Activated CD4-positive, CD25-positive, alpha-beta regulatory T cell treated with anti-CD3 and anti-CD28 coated beads, Interleukin-2, amount 50 U/mL, for 72 hours (primary cell): ENCODE results near the gene RAE1.

Experiments used
- DNase-seq: peaks from one replicate; pipeline ENCODE4 v3.0.0; 2021

The RAE1 gene, protein sequence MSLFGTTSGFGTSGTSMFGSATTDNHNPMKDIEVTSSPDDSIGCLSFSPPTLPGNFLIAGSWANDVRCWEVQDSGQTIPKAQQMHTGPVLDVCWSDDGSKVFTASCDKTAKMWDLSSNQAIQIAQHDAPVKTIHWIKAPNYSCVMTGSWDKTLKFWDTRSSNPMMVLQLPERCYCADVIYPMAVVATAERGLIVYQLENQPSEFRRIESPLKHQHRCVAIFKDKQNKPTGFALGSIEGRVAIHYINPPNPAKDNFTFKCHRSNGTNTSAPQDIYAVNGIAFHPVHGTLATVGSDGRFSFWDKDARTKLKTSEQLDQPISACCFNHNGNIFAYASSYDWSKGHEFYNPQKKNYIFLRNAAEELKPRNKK

DNA sequence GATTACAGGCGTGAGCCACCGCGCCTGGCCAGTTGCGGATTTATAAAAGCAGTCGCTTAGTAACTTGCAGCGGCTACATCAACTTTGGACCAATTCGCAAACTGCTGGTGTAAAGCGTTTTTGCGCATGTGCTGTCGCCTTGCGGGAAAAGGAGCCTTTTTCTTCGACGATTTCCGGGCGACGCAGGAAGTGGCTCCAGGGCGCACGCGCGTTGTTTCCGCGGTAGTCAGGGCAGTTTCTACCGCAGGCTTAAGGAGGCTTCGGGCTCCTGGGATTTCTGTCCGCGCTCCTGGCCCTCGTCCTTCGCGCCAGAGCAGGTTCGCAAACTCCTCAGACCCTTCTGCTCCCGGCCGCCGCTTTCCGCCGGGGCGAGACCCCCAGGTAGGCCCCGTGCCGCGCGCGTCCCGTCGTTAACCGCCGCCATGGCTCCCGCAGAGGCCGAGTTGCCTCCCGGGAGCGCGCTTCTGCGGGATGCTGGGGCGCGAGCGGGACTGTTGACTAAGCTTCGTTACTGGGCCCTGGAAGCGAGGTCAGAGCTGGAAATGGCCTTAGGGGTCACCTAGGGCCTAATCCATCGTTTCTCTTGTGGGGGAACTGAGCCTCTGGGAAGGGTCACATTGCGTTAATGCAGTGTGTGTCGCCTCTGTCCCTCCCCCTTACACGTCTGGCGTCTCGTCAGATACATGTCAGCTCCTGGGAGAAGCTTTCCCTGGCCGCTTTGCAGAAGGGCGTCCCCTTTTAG, at the start of gene RAE1:
Gene RAE1, plus strand, starts transcription at position 214 of the 742 bp plus-strand sequence. CDS start 2,784 bp downstream, outside the sequence.
- peak; percentile 87 for DNase-seq

DNA sequence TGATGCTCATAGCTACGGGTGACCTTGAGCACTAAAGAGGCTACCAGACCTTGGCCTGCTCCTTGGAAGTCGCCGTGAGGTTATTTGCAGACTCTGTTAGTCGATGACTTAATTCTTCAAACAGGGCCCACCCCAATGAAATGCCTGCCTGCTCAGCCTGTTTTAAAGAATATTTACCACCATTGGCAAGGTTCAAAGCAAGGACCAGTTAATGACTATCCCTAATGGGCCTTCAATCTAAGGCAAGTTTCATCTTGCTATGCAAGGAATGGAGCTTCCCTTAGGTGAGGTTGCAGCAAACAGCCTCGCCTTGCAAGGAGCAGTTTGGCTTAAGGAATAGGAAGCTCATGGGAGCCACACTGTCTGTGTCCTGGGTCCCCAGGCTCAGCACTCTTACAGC, 44.3 kb upstream of the RAE1 start:
- no peak for DNase-seq

DNA sequence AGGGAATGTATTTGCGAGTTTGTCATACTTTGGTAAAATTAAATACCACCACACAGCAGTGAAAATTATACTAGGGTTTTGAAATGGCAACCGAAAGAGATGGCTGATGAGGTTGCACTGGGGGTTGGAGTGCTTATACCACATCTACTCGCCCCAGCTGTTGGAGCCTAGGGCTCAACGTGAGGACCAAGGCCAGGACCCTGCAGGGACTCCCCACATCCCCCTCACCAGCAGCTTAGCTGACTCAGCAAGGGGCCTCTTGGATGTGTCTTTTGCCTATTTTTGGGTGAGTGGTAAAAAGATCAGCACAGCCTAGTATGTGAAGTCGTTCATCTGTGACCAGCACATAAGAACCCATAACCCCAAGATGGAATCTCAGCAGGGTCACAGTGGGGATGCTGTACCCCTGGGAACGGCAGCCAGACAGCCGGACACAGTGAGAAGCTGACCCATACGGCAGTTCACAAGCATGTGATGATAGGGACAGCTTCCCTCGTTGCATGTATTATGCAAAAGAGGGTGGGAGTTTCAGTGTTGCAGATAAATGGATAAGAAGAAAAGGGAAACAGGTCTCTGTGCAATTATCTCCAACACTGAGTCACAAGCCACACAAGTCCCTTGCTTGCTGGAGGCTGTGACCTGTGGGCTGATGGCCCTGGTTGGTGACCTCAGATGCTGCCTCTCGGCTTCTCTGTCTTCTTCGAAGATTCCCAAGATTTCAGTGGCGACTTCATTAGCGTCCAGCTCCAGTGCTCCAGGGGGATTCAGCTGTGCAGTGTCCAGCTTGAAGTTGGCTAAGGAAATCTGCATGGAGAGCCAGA, 42.4 kb upstream of the RAE1 start:
- DNase-seq, result no peak

DNA sequence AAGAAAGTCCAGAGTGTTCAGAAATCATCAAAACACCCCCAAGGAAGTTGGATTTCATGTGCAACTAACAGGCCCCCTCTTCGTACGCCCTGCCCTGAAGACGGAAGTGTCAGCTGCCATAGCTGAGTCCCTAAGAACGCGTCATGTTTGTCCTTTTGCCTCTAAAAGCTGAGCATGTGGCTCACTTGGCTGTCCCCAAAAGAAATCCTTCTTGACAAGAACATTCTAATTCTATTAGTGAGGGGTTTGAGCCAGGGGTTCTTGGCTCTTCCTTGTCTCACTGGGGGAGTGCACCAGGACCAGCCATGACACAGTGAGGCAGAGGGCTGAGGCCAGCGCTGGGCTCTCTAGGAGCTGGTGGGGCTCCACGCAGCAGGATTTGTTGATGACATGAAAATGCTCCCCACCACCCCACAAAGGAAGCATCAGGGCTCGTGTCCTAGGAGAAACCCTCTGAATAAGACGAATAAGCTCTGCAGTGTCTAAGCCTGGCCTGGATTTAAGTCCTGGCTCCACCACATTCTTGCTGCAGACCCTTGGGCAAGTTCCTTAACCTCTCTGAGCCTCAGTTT, 41.4 kb upstream of the RAE1 start:
- DNase-seq, result no peak

DNA sequence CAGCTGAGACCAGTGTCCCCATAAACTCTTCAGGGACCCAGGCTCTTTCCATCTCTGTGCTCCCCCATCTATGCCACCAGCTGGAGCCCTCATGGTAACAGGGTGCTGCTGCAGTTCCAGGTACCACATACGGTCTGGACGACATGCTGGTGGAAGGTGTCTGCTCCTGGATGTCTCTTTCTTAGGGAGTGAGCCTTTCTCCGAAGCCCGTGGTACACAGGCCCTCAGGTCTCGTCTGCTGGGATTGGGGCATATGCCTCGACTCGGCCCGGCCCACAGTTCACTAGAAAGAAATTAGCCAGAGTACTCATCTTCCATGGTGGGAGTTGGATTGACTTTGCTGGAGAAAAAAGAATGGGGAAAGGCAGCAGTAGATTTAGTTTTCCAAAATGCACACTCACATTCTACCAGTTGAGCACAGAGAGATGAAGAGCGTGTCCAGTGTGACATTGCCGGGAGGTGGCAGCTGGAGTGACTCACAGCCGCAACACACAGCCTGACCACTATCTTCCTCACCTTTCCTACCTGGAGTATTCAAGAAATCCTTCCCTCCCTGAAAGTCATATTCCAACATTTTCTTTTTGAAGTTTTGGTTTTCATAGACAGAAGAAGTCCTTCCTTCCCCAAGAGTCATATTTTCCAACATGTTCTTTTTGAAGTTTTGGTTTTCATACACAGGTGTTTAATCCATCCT, 40.1 kb upstream of the RAE1 start:
- no peak for DNase-seq

DNA sequence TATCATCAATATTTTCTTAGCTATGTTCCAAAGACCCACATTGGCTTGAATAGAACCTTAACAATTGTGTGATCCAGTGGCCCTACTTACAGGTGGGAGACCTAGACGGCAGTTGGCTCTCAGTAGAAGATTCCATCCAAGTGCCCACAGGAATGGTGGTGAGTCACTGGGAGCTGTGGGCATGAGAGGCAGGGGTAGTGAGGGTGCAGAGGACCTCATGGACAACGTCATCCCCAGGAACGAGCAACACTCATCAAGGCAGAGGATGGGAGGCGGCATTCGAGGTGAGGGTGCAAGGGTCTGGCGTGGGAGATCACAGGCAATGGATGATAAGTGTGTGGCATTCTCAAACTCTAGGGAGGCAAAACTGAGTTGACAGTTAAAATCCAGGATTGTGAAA, 38.9 kb upstream of the RAE1 start:
- DNase-seq, result no peak

DNA sequence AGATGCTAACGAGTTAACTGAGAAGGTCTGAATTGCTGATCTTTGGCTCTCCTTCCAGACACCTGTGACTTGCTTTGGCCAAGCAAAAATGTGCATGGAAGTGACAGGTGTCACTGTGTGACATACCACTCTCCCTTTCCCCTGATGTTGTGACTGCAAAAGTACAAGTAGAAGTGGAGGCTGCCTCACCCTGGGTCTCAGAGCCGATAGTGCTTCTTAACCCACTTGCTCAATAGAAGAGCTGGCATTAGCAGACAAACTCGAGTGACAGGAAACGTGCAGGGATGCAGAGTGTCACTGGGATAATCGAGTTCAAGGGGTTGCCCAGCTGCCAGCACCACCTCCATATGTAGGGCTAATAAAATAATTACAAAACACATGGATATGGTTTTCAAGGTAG, 37.8 kb upstream of the RAE1 start:
- DNase-seq, result no peak

DNA sequence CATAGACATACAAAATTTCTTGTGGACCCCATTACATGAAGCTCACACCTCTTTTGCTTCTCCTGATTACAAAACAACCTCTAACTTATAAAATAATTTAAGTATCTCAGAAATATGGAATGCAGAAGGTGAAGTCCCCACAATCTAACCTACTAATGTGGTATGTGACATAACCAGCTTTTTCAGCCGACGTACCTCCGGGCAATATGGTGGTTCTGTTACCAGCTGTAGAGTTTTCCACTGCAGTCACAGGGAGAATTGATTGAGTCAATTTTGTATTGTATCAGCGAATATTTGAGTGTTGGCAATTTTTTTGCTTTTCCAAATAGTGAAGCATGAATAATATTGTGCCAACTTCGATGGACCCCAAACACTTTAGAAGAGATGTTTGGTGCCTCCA, 37.1 kb upstream of the RAE1 start:
- no peak for DNase-seq

DNA sequence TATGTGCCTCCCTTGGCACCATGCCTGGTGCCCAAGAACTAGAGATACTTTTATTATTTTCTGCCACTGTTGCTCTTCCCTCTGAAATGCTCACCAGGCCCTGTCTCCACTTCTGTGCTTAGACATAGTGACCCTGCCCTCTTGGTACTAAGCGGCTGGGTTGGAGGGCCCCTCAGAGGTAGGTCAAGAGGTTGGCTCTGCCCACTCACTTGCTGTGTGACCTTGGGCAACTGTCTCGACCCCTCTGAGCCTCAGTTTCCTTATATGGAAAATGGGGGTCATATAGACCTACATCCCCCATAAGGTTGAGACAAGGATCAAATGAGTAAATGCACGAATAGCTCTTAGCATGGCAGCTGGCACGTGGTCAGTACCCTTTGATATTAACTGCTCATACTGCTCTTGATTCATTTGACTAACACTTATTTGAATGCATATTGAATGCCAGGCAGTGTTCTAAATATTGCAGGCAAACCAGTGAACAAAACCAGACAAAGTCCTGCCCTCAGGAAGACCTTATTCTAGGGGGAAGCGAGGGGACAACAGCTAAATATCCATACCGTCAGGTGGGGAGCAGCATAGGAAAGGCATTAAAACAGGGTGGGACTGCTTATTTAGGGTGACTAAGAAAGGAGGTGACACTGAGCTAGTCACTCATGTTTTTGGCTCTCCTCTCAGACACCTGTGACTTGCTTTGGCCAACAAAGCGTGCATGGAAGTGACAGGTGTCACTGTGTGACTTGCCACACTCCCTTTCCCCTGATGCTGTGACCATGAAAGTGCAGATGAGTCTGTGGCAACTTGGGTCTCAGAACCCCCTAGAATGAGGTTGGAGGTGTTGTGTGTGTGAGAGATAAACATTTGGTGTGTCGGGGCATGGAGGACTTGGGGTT, 35.7 kb upstream of the RAE1 start:
- no peak for DNase-seq

DNA sequence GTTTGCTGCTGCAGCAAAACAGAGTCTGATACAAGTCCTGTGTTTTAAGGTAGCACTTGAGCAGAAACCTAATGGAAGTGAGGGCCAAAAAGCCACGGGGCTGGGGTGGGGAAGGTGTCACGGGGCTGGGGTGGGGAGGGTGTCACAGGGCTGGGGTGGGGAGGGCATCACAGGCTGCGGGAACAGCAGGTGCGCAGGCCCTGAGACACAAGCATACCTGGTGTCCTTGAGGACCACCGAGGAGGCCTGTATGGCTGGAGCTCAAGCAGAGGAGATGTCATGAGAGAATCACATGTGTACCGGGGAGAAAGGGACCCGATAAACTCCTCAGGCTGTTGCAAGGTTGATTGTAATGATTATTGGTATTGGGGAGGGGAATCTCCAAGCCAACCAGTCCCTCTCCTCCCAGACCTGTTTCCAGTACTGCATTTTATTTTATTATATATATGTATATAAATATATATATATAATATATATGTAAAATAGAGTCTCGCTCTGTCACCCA, 35.0 kb upstream of the RAE1 start:
- no peak for DNase-seq

DNA sequence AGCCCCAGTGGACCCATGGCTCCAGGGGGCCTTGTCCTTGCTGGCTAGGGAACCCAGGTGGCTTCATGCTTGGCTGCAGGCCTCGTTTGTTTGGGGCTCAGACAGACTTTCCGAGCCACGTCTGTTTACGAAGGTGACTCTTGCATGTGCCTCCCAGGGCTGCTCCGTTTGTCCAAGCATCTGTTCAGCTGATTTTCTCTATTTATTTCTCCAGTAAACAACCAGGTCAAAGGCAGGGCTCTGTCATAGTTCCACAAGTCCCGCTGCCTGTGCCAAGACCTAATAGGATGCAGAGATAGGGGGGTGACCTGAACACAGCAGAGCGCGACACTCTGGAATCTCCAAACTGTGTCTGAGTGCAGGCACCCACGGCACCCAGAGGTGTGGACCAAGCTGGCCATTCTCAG, 34.3 kb upstream of the RAE1 start:
- DNase-seq, result no peak

DNA sequence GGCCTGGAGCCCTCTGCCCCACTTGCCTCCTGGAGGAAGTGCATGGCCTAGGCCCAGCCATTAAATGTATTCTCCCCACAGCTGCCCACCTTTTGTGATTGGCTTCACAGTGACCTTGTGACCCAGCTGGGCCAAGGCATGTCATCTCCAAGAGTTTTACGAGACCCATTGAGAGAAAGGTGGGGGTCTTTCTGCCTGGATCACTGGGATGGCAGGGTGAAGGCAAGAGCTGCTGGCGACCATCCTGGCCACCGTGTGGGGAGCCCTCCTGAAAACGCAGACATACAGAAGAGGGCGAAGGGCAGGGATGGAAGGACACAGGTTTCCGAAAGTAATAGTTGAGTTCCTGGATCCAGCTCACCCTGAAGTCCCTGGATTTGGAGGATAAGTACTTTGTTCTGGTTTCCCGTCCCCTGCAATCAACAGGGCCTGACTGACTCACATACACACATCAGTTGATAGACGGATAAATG, 33.7 kb upstream of the RAE1 start:
- DNase-seq, result no peak

DNA sequence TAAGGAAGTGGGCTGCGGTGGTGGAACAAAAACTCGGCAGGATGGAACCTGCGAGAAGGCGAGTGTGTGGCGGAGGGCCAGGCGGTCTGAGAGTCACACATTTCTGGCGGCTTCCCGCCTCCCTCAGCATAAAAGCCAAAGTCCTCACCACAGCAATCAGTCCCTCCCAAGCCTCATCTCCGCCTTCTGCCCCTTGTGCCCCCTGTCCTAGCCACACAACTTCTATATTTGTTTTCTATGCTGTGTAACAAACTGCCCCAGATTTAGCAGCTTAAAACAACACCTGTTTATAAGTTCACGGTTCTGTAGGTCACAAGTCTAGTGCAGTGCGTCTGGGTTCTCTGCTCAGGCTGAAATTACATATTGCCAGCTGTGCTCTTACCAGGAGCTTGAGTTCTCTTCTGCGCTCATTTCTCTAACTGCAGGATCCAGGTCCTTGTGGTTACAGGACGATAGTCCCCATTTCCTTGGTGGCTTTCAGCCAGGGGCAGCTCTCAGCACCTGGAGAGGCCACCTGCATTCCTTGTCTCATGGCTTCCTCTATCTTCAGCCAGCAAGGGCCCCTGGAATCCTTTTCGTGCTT, 33.2 kb upstream of the RAE1 start:
- no peak for DNase-seq

DNA sequence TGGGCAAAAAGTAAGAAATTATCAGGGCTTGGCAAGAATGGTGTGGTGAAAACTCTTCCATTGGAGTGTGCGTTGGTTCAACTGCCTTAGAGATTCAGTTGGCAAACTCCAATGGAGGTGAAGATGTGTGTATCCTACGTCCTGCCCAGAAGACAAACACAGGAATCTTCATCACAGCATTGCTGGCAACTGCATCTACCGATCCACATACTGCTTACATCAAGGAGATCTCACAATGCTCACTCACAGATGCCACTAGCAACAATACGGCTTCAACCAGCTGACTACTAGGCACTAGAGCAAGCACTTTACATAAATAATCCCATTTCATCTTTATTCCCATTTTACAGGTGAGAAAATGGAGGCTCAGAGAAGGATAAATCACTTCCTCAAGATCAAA, 31.5 kb upstream of the RAE1 start:
- no peak for DNase-seq

DNA sequence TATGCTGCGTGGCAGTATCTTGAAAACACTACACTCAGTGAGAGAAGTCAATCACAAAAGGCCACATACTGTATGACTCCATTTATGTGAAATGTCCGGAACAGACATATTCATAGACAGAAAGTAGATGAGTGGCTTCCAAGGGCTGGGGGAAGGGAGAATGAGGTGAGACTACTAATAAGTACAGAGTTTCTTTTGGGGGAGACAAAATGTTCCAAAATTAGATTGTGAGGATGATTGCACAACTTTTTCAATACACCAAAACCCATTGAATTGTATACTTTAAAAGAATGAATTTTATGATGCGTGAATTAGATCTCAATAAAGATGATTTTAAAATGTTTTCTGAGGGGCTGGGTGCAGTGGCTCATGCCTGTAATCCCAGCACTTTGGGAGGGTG, 30.7 kb upstream of the RAE1 start:
- DNase-seq, result no peak

DNA sequence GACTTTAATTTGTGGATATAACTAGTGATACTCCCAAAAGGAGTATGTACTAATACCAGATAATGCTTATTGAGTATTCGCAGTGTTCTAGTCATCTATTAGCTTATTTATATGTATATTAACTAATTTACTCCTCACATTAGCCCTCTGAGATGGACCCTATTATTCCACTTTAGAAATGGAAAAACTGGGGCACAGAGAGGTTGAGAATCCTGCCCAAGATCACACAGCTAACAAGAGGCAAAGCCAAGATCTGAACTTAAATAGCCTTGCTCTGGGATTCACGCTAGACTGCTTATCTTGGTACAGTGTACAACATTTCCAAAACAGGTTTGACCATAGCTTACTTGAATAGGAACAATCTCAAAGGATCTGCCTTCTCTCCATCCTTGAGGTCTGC, 29.9 kb upstream of the RAE1 start:
- DNase-seq, result no peak

DNA sequence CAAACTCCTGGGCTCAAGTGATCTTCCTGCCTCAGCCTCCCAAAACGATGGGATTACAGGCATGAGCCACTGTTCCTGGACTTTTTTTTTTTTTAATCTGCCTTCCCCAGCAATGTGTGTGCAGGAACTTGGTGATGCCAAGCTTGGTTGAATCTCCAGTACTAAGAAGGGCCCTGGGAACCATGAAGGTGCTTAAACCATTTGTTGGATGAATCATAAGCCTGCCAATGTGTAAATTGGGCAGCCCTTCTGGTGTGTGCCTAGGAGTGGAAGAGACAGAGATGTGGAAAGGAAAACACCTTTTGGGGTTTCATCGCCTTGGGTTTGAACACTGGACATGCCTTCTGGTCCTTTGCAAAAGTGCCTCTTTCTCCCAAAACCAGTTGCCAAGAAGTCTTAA, 28.6 kb upstream of the RAE1 start:
- DNase-seq, result no peak

DNA sequence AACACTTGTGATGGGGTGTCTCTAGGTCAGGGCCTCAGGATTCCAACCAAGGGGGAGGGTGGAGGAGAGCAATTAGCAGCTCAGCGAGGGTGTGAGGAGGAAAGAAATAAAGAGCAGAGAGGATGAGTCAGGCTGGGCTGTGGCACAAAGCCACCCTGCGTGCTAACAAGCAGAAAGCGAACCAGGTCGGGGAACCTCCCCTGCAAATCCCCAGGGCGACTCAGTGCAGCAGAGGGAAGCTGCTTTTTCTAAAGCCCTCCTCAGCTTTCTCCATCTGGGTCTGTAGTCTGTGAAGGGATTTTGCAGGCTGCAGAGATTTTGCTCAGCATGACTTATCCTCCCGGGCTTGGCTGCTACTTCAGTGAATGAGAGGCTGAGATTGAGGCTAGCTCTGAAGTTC, 28.0 kb upstream of the RAE1 start:
- no peak for DNase-seq

DNA sequence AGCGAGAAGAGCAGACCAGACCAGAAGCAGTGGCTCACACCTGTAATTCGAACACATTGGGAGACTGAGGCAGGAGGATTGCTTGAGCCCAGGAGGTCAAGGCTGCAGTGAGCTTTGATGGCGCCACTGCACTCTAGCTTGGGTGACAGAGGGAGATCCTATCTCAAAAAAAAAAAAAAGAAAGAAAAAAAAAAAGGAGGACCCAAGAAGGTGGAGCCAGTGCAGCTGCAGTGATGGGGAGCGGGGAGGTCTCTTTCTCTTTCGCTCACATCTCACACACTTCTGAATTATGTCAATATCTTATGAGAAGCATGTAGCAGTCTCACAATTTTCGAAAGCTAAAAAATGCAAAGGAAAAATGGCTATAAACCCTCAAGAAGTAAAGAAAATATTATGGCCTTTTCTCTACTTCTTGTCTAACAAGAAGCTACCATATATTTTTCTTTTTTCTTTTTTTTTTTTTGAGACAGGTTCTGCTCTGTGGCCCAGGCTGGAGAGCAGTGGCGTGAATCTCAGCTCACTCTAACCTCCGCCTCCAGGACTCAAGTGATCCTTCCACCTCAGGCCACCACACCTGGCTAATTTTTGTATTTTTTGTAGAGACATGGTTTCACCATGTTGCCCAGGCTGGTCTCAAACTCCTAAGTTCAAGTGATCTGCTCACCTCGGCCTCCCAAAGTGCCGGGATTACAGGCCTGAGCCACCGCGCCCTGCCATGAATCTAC, 25.3 kb upstream of the RAE1 start:
- no peak for DNase-seq
